Stimulated activated CD8-positive, alpha-beta memory T cell treated with anti-CD3 and anti-CD28 coated beads, Interleukin-7, amount 100 ng/mL, for 1 hour (primary cell): Measurements from ENCODE around the gene OPCML.

ENCODE experiments used
- DNase-seq, 2 donors: peaks; one replicate each; pipeline ENCODE4 v3.0.0-alpha.2; 2020; ENCODE audit warnings: low read depth in 2 of 2

OPCML gene

GRCh38 chr11:132942611-132943356 lies 589.5 kb downstream of the OPCML start:
- no peak for DNase-seq

- no peak for DNase-seq
Measured at GRCh38 chr11:132941761-132942160, 590.5 kb downstream of the OPCML start.

GRCh38 chr11:132941024-132941646 lies 591.2 kb downstream of the OPCML start:
- DNase-seq, result no peak

GRCh38 chr11:132937016-132937415 lies 595.3 kb downstream of the OPCML start:
- DNase-seq, result no peak

- no peak for DNase-seq
Measured at GRCh38 chr11:132935383-132935782, 596.9 kb downstream of the OPCML start.

GRCh38 chr11:132933703-132934102 lies 598.6 kb downstream of the OPCML start:
- DNase-seq, result no peak

GRCh38 chr11:132925825-132926469 lies 606.4 kb downstream of the OPCML start:
- DNase-seq, result no peak

GRCh38 chr11:132921597-132921996 lies 610.7 kb downstream of the OPCML start:
- no peak for DNase-seq

- DNase-seq, result no peak
Measured at GRCh38 chr11:132920451-132921096, 611.7 kb downstream of the OPCML start.

- no peak for DNase-seq
Measured at GRCh38 chr11:132914600-132914999, 617.7 kb downstream of the OPCML start.

- no peak for DNase-seq
Measured at GRCh38 chr11:132913886-132914285, 618.4 kb downstream of the OPCML start.

GRCh38 chr11:132913295-132913694 lies 619.0 kb downstream of the OPCML start:
- no peak for DNase-seq

GRCh38 chr11:132911186-132911585 lies 621.1 kb downstream of the OPCML start:
- DNase-seq, result no peak

GRCh38 chr11:132910011-132910760 lies 622.1 kb downstream of the OPCML start:
- DNase-seq, result no peak

- DNase-seq, result no peak
Measured at GRCh38 chr11:132909021-132909606, 623.2 kb downstream of the OPCML start.

- DNase-seq, result no peak
Measured at GRCh38 chr11:132908414-132908810, 623.9 kb downstream of the OPCML start.

- no peak for DNase-seq
Measured at GRCh38 chr11:132907651-132908413, 624.5 kb downstream of the OPCML start.

GRCh38 chr11:132904607-132905006 lies 627.7 kb downstream of the OPCML start:
- DNase-seq, result no peak

- DNase-seq, result no peak
Measured at GRCh38 chr11:132904091-132904490, 628.2 kb downstream of the OPCML start.

- DNase-seq, result no peak
Measured at GRCh38 chr11:132901638-132902471, 630.4 kb downstream of the OPCML start.
